GM18868 (cell line): ENCODE results near the gene ITIH3.

Experiments
- ATAC-seq: cut with Tn5 transposase; IDR thresholded peaks from one replicate; pipeline ENCODE4 v1.9.1; 2021; ENCODE audit warnings: mild to moderate bottlenecking, moderate library complexity; ENCODE audit not compliant: unreplicated experiment

Gene ITIH3

GRCh38 chr3:52820736-52821135 lies 26.1 kb downstream of the ITIH3 start:
- ATAC-seq, result no peak

DNA sequence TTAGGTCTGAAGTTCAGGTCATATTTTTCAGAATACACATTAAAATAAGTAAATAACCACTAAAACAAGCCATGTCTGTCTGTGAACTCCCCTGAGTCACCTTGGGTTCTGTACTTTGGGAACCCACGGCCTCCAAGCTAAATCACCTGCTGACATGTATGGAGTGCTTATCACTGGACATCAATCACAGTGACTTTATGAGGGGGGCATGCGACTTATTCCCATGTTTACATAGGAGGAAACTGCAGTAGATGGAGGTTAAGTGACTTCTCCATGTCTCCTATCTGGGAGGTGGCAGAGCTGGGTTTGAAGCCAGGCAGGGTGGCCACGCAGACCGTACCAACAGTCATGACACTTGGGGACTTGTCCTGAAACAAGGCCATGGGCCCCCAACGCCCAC lies 27.8 kb downstream of the ITIH3 start:
- ATAC-seq, result no peak

- no peak for ATAC-seq
Measured at GRCh38 chr3:52824037-52824436, 29.4 kb downstream of the ITIH3 start.

GRCh38 chr3:52827441-52827840 lies 32.8 kb downstream of the ITIH3 start:
- ATAC-seq, result no peak

GRCh38 chr3:52827866-52828376 lies 33.3 kb downstream of the ITIH3 start:
- no peak for ATAC-seq

GRCh38 chr3:52829482-52829881 lies 34.9 kb downstream of the ITIH3 start:
- no peak for ATAC-seq

- ATAC-seq, result no peak
Measured at GRCh38 chr3:52829906-52830463, 35.4 kb downstream of the ITIH3 start.

DNA sequence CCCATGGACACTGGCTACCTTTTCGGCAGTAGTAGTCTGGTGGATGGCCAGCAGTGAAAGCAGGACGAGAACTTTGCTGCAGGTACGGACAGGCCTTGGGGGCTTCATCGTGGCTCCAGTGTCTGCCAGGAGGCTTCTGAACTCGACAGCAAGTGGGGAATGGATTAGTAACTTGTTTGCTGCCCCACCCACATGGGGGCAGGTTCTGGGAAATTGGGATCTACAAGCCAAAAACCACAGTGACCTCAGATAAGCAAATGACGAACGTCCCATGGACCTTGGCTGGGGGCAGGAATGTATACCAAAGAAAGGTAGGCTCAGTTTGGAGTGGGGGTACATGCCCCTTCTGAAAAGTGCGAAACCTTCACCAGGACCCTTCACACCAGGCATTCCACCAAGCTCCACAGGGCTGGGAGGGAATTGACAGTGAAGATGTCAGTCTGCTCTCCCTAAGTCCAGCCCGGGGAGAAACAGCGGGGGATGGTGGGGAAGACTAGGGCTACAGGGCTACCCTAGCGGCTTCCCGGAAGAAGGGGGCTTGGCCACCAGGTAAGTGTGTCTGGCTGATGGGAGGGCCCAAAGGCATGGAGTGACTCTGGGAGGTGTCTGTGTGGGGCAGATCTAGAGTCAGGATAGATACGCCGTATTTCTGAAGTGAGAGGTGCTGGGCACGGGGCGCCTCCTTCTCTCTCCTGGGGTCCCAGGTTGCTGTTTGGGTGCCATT lies 36.1 kb downstream of the ITIH3 start, which contains the start of gene ITIH4:
ITIH4 (minus strand) TSS at position 138 of the 724 bp plus-strand sequence; CDS start at position 108, 30 bp downstream.
- no peak for ATAC-seq

GRCh38 chr3:52831500-52832301 lies 37.1 kb downstream of the ITIH3 start:
- ATAC-seq, result no peak

- ATAC-seq, result no peak
Measured at GRCh38 chr3:52833202-52833601, 38.6 kb downstream of the ITIH3 start.

GRCh38 chr3:52834871-52835501 lies 40.4 kb downstream of the ITIH3 start, which contains the start of gene MUSTN1:
TSS of gene MUSTN1 (minus strand) at chr3:52835019. CDS start at chr3:52834948, 71 bp downstream.
- no peak for ATAC-seq

DNA sequence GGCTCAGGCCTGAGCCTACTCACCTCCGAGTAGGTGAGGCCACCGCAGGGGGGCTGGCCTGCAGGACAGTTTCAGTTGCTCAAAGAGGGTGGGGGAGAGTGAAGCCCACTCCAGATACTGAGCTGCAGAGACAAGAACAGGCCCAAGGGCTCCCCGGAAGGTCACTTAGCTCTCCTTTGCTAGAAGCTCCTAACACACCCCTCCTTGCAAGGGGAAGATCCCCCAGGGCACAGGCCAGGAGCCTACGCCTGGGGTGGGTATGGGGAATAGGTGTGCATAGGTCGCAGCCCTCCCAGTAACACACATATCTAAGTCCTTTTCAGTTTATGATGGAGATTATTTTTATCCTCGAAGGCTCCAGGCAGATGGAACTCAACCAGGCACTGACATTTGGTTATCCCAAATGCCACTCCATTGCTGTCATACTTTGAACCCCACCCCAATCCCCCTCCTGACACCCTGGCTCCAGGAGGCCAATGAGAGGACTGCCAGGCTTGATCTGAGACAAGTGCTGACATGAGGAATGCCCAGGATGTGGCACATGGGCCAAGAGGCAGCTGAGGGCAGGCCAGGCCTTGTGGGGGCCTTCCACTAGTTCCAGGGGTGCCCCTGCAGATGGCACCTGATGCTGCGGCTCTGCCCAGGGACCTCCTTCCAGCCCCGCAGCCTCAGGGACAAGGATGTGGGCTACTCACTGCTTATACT lies 41.3 kb downstream of the ITIH3 start:
- no peak for ATAC-seq

- ATAC-seq, result no peak
Measured at GRCh38 chr3:52836471-52836845, 41.9 kb downstream of the ITIH3 start.

DNA sequence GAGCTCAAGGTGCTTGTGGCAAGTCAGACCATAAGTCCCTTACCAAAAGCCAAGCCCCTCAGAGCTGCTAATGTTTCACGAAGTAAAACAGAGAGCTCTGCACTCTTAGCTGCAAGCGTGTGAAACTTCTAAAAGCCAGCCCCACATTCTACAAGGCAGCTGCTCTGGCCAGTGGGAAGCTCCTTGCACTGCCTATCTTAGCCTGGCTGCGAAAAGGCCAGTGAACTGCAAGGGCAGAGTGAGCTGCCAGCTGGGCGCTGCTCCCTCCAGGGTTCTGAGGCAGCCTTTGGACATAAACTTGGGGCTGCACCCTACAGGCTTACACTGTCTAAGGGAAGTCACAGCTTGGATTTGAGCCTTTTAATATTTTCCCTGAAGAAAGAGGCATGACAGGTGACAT lies 42.4 kb downstream of the ITIH3 start:
- ATAC-seq, result no peak

- no peak for ATAC-seq
Measured at GRCh38 chr3:52838561-52839267, 44.1 kb downstream of the ITIH3 start.

DNA sequence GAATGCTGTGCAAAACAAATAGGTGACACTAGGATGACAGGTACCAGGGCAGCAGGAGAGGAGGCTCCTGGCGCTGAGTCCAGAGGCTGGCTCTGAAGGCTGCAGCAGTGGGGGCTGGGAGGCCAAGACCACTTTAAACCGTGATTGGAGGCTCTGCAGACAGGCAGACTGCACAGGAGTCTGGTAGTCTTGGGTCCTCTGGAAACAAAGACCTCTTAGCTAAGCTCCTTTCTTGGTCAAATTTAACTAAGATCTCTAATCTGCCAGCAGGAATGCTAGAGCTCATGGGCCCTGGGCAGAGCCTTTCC lies 44.6 kb downstream of the ITIH3 start:
- ATAC-seq, result no peak

GRCh38 chr3:52839892-52840545 lies 45.4 kb downstream of the ITIH3 start:
- no peak for ATAC-seq

DNA sequence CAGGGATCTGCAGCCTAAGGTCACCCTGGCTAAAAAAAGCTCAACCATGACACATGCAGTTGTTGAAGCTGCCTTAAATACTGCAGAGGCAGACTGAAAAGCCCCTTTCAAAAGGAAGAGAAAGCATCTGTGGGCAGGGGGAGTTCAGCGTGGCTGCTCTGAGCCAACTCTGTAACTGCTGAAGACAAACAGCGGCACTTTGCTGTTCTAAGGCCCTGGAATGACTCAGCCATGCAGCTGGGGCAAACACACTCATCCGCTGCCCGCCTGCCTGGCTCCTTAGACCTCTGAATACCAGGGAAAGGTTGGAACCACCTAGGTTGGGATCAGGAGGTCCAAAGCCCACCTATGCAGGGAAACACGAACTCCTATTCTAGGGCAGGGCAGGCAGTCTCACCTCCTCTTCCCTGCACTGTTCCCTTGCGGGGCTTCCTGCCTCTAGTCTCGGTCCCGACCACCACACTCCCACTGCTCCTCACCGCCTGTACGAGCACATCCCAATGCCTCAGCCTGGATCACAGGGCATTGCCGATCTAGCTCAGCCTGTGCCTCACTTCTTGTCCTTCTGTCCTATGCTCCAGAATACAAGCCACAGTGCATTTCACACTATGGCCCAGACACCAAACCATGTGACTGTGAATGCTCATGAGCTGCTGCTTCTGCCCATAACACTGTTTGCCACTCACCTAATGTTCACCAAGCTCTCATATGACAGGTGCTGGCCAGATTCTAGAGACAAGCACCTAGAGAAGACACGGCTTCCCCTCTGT lies 46.8 kb downstream of the ITIH3 start:
- peak; percentile 86 for ATAC-seq

GRCh38 chr3:52841981-52842340 lies 47.4 kb downstream of the ITIH3 start:
- ATAC-seq, result no peak
